ENCODE data around the gene FGF2. TPM values are rescaled to one million over a fixed set of nuclear protein-coding genes. Genes with fewer than 3 reads are reported as not detected.
"Not testable (repeated sequence)": the region's sequence is repeated elsewhere in the genome, so short reads cannot be mapped to it uniquely, and the experiment has no call there.

FGF2 gene
- total RNA-seq, 1 donor from 2014 or later, result 2.7 TPM

DNA sequence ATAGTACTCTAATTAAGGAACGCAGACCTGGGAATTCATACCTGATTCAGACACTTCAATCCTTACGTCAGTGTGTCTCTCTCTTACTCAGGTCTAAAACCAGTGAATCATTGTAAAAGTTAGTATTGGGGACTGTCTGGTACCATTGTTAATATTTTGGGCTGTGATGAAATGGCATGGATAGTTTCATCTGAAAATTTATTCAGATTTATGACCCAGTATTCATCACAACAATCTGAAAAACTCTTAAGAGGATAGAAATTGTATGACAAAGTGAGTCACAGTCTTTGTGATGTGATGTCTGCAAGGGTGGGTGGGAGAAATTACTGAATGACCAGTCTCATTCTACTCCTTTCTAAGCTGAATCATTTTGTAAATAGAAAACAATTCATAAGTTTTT, 10.3 kb downstream of the FGF2 start:
- DNase-seq (ENCODE audit: low spot score, unreplicated experiment), result no peak
- TF ChIP-seq, protein P1, sequence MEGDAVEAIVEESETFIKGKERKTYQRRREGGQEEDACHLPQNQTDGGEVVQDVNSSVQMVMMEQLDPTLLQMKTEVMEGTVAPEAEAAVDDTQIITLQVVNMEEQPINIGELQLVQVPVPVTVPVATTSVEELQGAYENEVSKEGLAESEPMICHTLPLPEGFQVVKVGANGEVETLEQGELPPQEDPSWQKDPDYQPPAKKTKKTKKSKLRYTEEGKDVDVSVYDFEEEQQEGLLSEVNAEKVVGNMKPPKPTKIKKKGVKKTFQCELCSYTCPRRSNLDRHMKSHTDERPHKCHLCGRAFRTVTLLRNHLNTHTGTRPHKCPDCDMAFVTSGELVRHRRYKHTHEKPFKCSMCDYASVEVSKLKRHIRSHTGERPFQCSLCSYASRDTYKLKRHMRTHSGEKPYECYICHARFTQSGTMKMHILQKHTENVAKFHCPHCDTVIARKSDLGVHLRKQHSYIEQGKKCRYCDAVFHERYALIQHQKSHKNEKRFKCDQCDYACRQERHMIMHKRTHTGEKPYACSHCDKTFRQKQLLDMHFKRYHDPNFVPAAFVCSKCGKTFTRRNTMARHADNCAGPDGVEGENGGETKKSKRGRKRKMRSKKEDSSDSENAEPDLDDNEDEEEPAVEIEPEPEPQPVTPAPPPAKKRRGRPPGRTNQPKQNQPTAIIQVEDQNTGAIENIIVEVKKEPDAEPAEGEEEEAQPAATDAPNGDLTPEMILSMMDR (IDR thresholded peaks at IDR 0.05; ENCODE audit: unreplicated experiment), result no peak
- Mint-ChIP-seq H3K4me3 (ENCODE audit: low read depth) (no peak overlapping the region), H3K4me1 (ENCODE audit: low read depth) (no peaks in the 10 kb centered on the region), H3K36me3 (ENCODE audit: insufficient read depth) (no peaks in the 10 kb centered on the region), H3K27me3 (no peaks in the 10 kb centered on the region), H3K9me3 (ENCODE audit: low read depth) (no peaks in the 10 kb centered on the region), H3K27ac (no peak overlapping the region)

GRCh38 chr4:122838034-122838433, 11.4 kb downstream of the FGF2 start:
- Mint-ChIP-seq H3K27ac (no peak overlapping the region), H3K9me3 (ENCODE audit: low read depth) (no peaks in the 10 kb centered on the region), H3K27me3 (no peaks in the 10 kb centered on the region), H3K4me3 (ENCODE audit: low read depth) (no peak overlapping the region), H3K36me3 (ENCODE audit: insufficient read depth) (no peaks in the 10 kb centered on the region), H3K4me1 (ENCODE audit: low read depth) (no peaks in the 10 kb centered on the region)
- TF ChIP-seq, protein P1 (IDR thresholded peaks at IDR 0.05; ENCODE audit: unreplicated experiment), result no peak
- DNase-seq (ENCODE audit: low spot score, unreplicated experiment), result no peak

DNA sequence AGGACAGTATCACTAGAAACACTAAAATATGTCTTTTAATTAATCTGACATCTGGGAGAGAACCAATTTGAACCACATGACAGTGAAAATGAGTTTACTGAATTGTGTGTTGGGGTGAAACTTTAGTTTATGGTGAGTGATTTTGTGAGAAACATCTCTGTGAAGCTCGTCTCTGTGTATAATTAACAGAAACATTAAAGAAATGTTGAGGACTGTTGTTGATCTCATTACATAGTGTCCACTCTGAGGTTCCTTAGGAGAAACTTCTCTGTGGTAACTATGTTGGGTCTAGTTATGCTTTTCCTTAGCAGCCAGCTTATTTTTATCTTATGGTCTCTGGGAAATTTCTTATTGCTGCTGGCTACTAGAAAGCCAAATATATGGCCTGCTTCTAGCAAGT, 15.8 kb downstream of the FGF2 start:
- Mint-ChIP-seq H3K36me3 (ENCODE audit: insufficient read depth) (no peaks in the 10 kb centered on the region), H3K9me3 (ENCODE audit: low read depth) (no peaks in the 10 kb centered on the region), H3K4me3 (ENCODE audit: low read depth) (no peak overlapping the region), H3K27me3 (no peaks in the 10 kb centered on the region), H3K4me1 (ENCODE audit: low read depth) (no peaks in the 10 kb centered on the region), H3K27ac (no peak overlapping the region)
- TF ChIP-seq, protein P1 (IDR thresholded peaks at IDR 0.05; ENCODE audit: unreplicated experiment), result no peak
- DNase-seq (ENCODE audit: low spot score, unreplicated experiment), result no peak

DNA sequence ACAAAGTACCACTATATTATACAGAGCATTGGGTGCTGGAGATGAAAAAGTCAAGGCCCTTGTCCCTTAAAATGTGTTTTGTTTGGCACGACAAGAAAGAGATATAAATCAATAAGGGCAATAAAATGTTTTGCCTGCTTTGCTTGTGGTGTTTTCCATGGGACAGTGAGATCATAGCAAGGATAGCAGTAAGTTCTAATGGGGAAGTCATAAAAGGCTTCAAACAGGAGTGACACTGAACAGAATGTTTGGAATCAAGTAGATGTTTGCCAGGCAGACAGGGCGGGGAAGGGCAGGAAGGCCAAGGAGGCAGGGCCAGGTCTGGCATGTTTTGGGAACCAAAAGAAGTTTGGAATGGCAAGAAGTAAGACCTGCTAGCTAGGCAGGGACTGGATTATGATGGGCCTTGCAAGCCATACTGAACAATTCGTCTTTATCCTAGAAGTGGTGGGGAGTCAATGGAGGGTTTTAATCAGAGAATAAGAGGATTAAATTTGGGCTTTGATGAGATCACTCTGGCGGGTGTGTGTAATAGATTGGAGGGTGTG, 16.4 kb downstream of the FGF2 start:
- no peak for DNase-seq (ENCODE audit: low spot score, unreplicated experiment)
- no peaks in the 10 kb centered on the region for H3K27me3 Mint-ChIP-seq
- no peaks in the 10 kb centered on the region for H3K4me1 Mint-ChIP-seq (ENCODE audit: low read depth)
- TF ChIP-seq, protein P1 (IDR thresholded peaks at IDR 0.05; ENCODE audit: unreplicated experiment), result no peak
- H3K36me3 Mint-ChIP-seq (ENCODE audit: insufficient read depth), result no peaks in the 10 kb centered on the region
- no peak overlapping the region for H3K27ac Mint-ChIP-seq
- no peak overlapping the region for H3K4me3 Mint-ChIP-seq (ENCODE audit: low read depth)
- no peaks in the 10 kb centered on the region for H3K9me3 Mint-ChIP-seq (ENCODE audit: low read depth)

GRCh38 chr4:122844391-122844790, 17.8 kb downstream of the FGF2 start:
- not testable (repeated sequence) for H3K4me1 Mint-ChIP-seq (ENCODE audit: low read depth); H3K9me3 Mint-ChIP-seq (ENCODE audit: low read depth); H3K4me3 Mint-ChIP-seq (ENCODE audit: low read depth); H3K36me3 Mint-ChIP-seq (ENCODE audit: insufficient read depth); H3K27me3 Mint-ChIP-seq; DNase-seq (ENCODE audit: low spot score, unreplicated experiment); H3K27ac Mint-ChIP-seq

GRCh38 chr4:122845066-122845465, 18.4 kb downstream of the FGF2 start:
- TF ChIP-seq, protein P1 (IDR thresholded peaks at IDR 0.05; ENCODE audit: unreplicated experiment), result no peak
- H3K4me1 Mint-ChIP-seq (ENCODE audit: low read depth), result no peaks in the 10 kb centered on the region
- no peak overlapping the region for H3K27ac Mint-ChIP-seq
- no peaks in the 10 kb centered on the region for H3K27me3 Mint-ChIP-seq
- H3K36me3 Mint-ChIP-seq (ENCODE audit: insufficient read depth), result no peaks in the 10 kb centered on the region
- DNase-seq (ENCODE audit: low spot score, unreplicated experiment), result no peak
- H3K4me3 Mint-ChIP-seq (ENCODE audit: low read depth), result no peak overlapping the region
- H3K9me3 Mint-ChIP-seq (ENCODE audit: low read depth), result no peaks in the 10 kb centered on the region
